ENCODE results near the gene PDLIM7. TPM values are rescaled to one million over a fixed set of nuclear protein-coding genes. Genes with fewer than 3 reads are reported as not detected.

The PDLIM7 gene
- total RNA-seq, 4 donors from 2014 or later = 28.7 to 41.3 (median 32.0) TPM

DNA sequence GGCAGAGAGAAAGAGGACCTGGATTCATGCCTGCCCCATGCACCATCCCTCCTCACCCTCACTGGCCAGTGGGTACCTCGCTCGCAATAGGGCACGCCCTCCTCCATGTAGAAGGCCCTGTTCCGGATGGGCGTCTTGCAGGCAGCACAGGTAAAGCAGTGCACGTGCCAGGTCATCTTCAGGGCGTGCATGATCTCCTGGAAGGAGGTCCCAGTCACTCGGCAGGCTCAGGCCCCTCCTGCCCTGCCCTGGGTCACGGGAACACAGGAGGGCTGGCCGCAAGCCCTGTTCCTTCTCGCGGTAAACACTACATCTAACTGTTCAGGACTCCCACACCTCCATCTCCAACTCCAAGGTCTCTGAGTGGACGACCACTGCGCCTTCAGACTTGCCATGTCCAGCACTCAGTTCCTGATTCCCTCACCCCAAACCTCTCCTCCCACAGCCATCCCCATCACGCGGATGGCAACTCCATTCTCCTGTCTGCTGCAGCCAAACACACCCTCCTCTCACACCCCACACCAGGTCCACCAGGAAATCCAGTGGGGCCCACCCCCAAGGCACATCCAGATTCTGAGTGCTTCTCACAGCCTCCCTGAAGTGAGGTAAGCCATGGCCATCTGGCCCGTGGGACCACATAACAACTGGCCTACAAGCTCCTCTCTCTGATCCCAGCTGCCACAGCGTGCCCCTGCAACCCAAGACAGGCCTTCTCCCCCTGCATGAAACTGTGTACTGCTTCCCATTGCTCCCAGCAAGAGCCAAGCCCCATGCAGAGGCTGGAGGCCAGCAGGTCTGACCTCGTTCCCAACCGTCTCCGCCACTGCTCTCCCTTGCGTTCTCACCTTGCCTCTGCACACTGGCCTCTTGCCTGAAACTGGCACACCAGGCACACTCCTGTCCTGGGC, 13.2 kb downstream of the PDLIM7 start:
- WGBS = 88% methylated on average over 20 of the region's 22 CpGs
- Histone ChIP-seq H3K36me3 (peaks cover 36% of the 10 kb centered on the region), H3K27me3 (no peaks in the 10 kb centered on the region), H3K4me1 (peaks cover 5% of the 10 kb centered on the region), H3K9me3 (no peaks in the 10 kb centered on the region), H3K27ac (no peak overlapping the region), H3K4me3 (no peak overlapping the region)
- no peak for DNase-seq (ENCODE audit: low spot score in 2 of 2)
- TF ChIP-seq, protein P1, sequence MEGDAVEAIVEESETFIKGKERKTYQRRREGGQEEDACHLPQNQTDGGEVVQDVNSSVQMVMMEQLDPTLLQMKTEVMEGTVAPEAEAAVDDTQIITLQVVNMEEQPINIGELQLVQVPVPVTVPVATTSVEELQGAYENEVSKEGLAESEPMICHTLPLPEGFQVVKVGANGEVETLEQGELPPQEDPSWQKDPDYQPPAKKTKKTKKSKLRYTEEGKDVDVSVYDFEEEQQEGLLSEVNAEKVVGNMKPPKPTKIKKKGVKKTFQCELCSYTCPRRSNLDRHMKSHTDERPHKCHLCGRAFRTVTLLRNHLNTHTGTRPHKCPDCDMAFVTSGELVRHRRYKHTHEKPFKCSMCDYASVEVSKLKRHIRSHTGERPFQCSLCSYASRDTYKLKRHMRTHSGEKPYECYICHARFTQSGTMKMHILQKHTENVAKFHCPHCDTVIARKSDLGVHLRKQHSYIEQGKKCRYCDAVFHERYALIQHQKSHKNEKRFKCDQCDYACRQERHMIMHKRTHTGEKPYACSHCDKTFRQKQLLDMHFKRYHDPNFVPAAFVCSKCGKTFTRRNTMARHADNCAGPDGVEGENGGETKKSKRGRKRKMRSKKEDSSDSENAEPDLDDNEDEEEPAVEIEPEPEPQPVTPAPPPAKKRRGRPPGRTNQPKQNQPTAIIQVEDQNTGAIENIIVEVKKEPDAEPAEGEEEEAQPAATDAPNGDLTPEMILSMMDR (IDR thresholded peaks at IDR 0.05) = no peak
- no peak for TF ChIP-seq POLR2A (IDR thresholded peaks at IDR 0.05)
- no peak for TF ChIP-seq POLR2AphosphoS5 (IDR thresholded peaks at IDR 0.05)
- no peak for TF ChIP-seq EP300 (IDR thresholded peaks at IDR 0.05)

DNA sequence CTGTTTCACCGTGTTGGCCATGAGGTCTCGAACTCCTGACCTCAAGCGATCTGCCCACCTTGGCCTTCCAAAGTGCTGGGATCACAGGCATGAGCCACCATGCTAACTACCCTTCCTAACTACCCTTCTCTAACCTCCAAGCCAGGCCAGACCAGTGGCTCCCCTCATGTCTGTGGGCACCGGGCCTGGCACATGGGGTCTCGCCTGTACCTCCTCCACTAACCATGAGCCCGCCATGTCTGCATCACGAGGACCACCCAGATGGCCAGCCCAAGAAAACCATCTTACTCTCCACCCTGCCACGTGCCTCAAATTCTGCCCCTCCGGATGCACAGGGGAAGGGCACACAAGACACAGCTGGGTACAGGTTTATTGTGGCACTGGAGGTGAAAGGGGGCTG, 14.4 kb downstream of the PDLIM7 start:
- no peaks in the 10 kb centered on the region for H3K27me3 ChIP-seq
- H3K36me3 ChIP-seq = peaks cover 25% of the 10 kb centered on the region
- H3K4me1 ChIP-seq = peaks cover 14% of the 10 kb centered on the region
- 98% methylated on average over 8 of the region's 9 CpGs for WGBS
- H3K4me3 ChIP-seq = no peak overlapping the region
- no peak overlapping the region for H3K27ac ChIP-seq
- no peak for TF ChIP-seq POLR2A (IDR thresholded peaks at IDR 0.05)
- DNase-seq (ENCODE audit: low spot score in 2 of 2) = no peak
- no peaks in the 10 kb centered on the region for H3K9me3 ChIP-seq

DNA sequence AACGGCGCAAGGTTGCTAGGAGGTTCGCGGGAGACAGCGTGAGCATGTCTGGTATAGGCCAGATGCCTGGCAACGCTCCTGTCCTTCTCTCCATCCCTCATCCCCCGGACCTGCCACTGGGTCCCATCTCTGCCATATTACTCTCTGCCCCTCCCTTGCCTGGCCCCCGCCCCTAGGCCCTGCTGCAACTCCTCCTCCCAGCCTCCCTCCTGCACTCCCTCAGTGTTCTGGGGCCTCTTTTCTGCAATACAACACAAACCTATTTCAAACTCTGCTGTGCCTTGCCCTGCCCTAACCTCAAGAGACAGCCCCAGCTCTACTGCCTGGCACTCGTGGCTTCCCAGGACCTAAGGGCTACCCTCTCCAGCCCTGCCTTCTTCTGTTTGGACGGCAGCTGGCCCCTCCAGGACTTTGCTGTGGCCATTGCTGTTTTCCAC, 15.0 kb downstream of the PDLIM7 start:
- Histone ChIP-seq H3K4me3 (no peak overlapping the region), H3K36me3 (peaks cover 19% of the 10 kb centered on the region), H3K27ac (no peak overlapping the region), H3K4me1 (peaks cover 14% of the 10 kb centered on the region), H3K27me3 (no peaks in the 10 kb centered on the region), H3K9me3 (no peaks in the 10 kb centered on the region)
- no peak for DNase-seq (ENCODE audit: low spot score in 2 of 2)
- WGBS = 88% methylated on average over 10 of the region's 10 CpGs
- TF ChIP-seq POLR2AphosphoS5 (IDR thresholded peaks at IDR 0.05) = no peak
- no peak for TF ChIP-seq EP300 (IDR thresholded peaks at IDR 0.05)
- TF ChIP-seq, protein P1 (IDR thresholded peaks at IDR 0.05) = no peak
- no peak for TF ChIP-seq POLR2A (IDR thresholded peaks at IDR 0.05)

DNA sequence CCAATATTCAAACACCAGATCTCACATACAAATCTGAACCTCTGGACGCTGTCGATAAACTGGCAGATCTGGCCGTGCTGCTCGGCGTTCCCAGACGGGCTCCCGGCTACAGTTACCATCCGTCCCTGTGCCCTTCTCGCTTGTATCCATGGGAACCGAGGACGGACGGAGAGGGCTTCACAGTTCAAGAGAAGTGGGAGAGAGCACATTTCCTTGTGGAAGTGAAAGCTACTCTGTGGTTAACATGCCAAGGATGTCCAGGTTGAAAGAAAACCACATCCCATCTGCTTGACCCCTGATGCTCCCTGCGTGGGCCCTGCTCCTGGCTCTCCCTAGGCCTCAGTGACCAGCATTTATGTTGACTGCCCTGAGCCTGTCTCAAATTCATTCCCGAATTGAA, 17.6 kb downstream of the PDLIM7 start:
- H3K9me3 ChIP-seq = no peaks in the 10 kb centered on the region
- WGBS = 31% methylated on average over 14 of the region's 14 CpGs
- H3K4me1 ChIP-seq = peaks cover 23% of the 10 kb centered on the region
- no peak overlapping the region for H3K4me3 ChIP-seq
- no peaks in the 10 kb centered on the region for H3K36me3 ChIP-seq
- H3K27me3 ChIP-seq = no peaks in the 10 kb centered on the region
- no peak for DNase-seq (ENCODE audit: low spot score in 2 of 2)
- no peak for TF ChIP-seq POLR2A (IDR thresholded peaks at IDR 0.05)
- TF ChIP-seq, protein P1 (IDR thresholded peaks at IDR 0.05) = no peak
- no peak for TF ChIP-seq POLR2AphosphoS5 (IDR thresholded peaks at IDR 0.05)
- no peak for TF ChIP-seq EP300 (IDR thresholded peaks at IDR 0.05)
- peak overlapping the region; percentile 50 for H3K27ac ChIP-seq

- peaks cover 27% of the 10 kb centered on the region for H3K4me1 ChIP-seq
- H3K36me3 ChIP-seq = no peaks in the 10 kb centered on the region
- 35% methylated on average over 18 of the region's 18 CpGs for WGBS
- peak overlapping the region; percentile 50 for H3K27ac ChIP-seq
- H3K9me3 ChIP-seq = no peaks in the 10 kb centered on the region
- peak; percentile 92 to 93 for DNase-seq (ENCODE audit: low spot score in 2 of 2)
- H3K4me3 ChIP-seq = no peak overlapping the region
- peak in 2 of 3 donors; percentile 43 to 44 for TF ChIP-seq POLR2AphosphoS5 (IDR thresholded peaks at IDR 0.05)
- no peak for TF ChIP-seq EP300 (IDR thresholded peaks at IDR 0.05)
- TF ChIP-seq, protein P1 (IDR thresholded peaks at IDR 0.05) = no peak
- no peak for TF ChIP-seq POLR2A (IDR thresholded peaks at IDR 0.05)
- H3K27me3 ChIP-seq = no peaks in the 10 kb centered on the region
These were observed 18.4 kb downstream of the PDLIM7 start for GRCh38 chr5:177478711-177479646.
